Islet of Langerhans (tissue), 1 donor: ENCODE measurements around the gene PGM3.
"Not testable (repeated sequence)": the region's sequence is repeated elsewhere in the genome, so short reads cannot be mapped to it uniquely, and the experiment has no call there.

ENCODE experiments used
- FAIRE-seq: peaks from one replicate; lab custom pipeline; 2011; peaks lifted over from hg19 to GRCh38; lab: Jason Lieb, UNC

The PGM3 gene

DNA sequence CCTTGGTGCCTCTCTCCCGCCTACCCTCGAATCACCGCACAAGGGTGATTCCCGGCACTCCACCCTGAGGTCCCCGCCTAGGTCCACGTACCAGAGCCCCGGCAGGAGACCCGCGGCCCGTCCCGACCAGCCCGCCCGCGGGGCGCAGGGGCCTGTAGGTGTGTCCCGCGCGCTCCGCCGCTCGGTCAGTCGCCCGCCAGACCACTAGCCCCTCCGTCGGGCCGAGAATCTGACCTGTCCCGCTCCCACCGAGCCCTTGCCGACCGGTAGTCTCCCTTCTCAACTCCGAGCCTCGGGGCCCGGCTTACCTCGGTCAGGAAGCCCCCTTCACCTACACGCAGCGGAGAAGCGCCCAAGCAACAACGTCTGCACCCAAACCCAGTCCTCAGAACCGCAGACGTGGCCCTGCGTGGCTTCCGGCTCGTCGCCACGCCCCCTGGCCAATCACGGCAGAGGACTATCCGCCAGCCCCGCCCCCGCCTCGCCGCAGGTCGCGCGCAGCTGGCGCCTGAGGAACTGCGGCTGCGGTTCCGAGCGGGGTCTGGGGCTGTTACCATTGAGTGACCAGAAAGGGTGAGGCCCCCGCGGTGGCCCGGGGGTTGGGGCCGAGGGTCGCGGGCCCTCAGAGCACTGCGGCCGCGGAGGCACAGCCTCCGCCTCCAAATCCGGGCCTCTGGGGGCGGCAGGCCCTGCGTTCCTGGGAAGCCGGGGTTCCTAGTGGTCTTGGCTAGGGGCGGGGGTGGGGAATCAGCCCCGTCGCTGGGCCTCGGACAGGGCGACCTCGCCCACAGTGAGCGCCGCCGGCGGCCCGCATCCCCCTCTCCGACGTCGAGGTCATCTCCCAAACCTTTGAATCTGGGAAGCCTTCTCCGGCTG is at the start of gene PGM3, which contains the start of gene RWDD2A:
Gene PGM3 (minus strand): TSS at position 395 of the 876 bp plus-strand sequence. CDS start 2,253 bp downstream, outside the sequence.
Gene RWDD2A (plus strand): TSS at position 487 of the 876 bp plus-strand sequence. CDS start 1,095 bp downstream, outside the sequence.
- no peak for FAIRE-seq

- FAIRE-seq = no peak
Observed at GRCh38 chr6:83231146-83231545, 38.1 kb upstream of the PGM3 start.

- peak; percentile 21 for FAIRE-seq
Observed at GRCh38 chr6:83226517-83226916, 33.5 kb upstream of the PGM3 start.

DNA sequence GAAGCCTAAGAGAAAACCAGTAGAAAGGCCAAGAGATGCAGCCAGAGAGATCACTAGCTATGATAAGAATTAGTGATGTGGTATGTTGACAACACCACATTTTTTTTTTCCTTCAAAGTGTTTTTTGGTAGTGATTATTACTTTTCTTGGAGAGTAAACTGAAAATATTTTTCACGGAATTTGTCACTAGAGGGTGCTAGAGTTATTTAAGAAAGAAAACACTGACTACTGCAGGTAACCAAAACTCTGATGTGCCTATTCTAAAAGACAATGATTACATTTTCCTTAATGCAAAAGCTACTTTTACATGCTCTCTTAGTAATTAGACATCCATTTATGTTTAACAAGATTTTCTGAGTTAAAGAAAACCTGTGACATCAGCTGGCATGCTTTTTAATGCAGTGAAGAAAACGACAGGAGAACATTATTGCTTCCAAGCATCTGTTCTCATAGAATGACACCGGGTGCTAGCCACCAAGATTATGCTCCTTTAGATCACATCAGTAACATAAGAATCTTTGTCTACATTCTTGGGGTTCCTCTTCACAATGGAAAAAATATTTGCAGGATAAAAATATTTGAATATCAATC is 28.9 kb upstream of the PGM3 start:
- peak; percentile 97 for FAIRE-seq

- FAIRE-seq = no peak
Observed at GRCh38 chr6:83221276-83221675, 28.2 kb upstream of the PGM3 start.

DNA sequence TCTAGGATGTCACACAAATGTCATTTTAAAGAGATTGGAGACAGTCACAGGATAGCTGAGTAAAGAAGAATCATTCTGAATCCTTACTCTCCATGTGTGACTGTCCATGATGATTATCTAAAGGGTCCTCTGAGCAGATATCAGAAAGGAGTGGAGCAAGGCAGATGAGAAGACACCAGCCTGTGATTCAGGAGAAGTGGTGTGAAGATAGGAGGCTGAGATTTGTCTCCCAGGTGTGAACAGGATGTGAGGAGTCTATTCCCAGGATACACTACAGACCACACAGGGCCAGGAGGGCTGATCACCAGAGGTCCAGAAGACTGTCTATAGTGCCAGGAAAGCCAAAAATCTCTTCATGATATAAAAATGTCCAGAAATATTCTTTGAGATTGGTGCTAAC is 27.1 kb upstream of the PGM3 start:
- no peak for FAIRE-seq

- no peak for FAIRE-seq
Observed at GRCh38 chr6:83218646-83219045, 25.6 kb upstream of the PGM3 start.

- no peak for FAIRE-seq
Observed at GRCh38 chr6:83216806-83217205, 23.7 kb upstream of the PGM3 start.

DNA sequence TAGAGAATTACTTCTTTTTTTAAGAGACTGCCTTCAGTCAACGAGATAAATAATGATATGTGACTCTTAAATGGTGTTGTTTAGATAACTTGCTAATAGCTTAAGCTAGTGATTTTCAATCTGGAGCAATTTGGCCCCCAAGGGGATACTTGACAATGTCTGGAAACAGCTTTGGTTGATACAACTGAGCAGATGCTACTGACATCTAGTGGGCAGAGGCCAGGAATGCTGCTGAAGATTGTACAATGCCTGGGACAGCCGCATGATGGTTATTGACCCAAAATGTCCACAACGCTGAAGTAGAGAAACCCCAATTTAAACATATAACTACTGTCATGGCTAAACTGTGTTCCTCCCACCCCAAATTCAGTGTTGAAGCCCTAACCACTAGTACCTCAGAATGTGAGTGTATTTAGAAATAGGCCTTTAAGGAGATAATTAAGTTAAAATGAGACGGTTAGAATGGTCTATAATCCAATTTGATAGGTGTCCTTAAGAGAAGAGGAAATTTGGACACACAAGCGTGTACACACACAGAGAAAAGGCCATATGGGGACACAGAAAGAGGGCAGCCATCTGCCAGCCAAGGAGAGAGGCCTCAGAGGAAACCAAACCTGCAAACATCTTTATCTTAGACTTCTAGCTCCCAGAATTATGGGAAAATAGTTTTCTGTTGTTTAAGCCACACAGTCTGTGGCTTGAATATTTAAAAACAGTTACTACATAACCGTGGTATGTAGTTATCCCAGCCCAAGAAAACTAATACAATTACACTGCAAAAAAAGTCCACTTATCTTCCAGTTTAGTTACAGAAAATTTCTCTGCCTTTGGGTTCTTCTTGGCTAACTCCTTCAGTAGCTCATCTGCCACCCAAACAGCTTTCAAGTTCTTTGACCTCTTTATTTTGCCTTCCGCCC is 22.3 kb upstream of the PGM3 start:
- FAIRE-seq = peak; percentile 72

DNA sequence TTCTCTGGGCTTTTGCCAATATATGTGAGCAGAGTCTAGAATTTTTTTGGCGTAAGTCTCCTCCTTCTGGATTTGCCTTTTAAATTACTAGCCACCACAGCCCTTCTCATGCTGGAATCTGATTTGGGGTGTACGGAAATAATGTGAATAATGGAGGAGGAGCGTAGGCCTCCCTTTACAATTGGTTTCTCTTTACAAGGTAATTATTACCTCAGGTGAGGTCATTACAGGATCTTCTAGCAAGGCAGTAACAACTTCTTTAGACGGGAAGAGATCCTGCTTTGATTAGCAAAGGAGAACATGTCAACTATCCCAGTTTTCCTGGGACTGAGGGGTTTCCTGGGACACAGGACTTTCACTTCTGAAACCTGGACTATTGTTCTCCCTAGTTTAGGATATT is 9.0 kb upstream of the PGM3 start:
- no peak for FAIRE-seq

- FAIRE-seq = no peak
Observed at GRCh38 chr6:83199863-83200225, 6.8 kb upstream of the PGM3 start.

DNA sequence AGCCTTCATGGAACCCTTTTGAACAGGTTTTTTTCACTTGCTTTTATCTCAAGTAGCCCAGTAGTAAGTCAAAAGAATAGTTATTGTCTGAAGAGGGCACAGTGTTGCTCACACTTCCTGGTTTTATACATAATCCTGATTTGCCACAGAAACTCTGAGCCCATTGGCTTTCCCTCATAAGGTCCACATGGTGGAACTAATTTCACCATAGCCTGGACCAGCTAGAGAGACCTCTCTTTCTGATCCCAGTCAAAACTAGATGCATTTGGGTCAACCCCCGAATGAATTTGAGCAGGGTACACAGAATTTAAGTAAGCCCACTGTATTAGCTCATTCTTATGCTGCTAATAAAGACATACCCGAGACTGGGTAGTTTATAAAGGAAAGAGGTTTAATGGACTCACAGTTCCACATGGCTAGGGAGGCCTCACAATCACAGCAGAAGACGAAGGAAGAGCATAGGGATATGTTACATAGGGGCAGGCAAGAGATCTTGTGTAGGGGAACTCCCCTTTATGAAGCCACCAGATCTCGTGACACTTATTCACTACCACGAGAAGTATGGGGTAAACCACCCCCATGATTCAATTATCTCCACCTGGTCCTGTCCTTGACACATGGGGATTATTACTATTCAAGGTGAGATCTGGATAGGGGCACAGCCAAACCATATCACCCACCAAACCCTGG is 6.3 kb upstream of the PGM3 start:
- no peak for FAIRE-seq

GRCh38 chr6:83198486-83199172 is 5.6 kb upstream of the PGM3 start:
- no peak for FAIRE-seq

DNA sequence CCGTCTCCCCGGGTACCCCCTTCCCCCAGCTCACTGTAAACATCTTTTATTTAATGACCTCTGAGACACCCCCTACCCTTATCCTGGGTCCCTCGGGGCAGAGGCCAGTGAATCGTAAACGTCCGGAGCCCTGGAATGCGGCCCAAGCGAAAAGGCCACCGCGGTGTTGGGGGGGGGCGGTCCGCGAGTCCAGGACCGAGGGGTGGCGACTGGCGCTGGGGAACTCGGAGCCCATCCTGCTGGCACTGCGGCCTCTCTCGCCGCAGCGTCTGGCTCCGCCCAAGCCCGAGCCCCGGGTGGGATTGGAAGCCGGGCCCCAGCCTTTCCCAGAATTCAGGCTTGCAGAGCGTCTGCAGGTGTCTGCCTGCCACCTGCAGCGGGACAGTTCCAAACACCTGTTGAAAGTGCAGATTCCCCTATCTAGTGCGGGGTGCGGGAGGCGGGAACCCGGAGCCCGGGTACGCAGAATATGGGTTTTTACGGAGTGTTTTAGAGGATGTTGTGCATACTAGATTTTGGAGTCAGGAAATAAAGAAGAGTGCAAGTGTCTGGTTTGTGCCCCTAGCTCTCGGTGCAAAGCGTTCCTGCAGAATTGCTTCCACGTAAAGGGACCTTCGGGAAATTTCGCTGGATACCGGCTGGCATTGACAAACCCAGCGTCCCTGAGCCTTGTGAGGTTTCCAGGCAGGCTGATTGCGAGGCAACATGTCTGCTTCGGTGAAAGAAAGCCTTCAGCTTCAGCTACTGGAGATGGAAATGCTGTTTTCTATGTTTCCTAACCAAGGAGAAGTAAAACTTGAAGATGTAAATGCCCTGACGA is 892 bp upstream of the PGM3 start:
- FAIRE-seq = no peak

DNA sequence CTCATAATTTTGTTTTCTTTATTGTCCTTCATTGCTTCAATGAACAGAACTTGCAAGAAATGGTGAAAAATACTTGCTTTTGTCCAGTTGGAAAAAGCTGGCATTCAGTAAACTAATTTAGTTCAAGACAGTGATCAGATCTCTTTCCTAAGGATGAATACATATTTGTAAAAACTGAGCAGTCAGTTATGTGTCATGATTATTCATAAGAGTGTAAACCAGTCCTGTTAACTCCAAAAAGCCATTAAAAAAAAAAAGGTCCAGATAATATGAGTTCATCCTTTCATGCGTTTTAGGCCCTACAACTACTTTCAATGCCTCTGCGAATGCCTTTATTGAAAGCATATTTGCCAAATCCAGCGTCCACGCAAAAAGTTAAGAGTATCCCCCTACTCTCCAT is 609 bp downstream of the PGM3 start:
- FAIRE-seq = no peak

DNA sequence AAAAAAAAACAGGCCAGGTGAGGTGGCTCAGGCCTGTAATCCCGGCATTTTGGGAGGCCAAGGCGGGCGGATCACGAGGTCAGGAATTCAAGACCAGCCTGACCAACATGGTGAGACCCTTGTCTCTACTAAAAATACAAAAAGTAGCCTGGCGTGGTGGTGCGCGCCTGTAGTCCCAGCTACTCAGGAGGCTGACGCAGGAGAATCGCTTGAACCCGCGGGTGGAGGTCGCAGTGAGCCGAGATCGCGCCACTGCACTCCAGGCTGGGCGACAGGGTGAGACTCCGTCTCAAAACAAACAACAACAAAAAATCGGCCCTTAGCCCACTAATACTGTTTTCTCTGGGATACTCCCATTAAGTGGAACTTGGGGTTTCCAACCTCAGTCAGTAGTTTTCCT is 1.1 kb downstream of the PGM3 start:
- FAIRE-seq = not testable (repeated sequence)

DNA sequence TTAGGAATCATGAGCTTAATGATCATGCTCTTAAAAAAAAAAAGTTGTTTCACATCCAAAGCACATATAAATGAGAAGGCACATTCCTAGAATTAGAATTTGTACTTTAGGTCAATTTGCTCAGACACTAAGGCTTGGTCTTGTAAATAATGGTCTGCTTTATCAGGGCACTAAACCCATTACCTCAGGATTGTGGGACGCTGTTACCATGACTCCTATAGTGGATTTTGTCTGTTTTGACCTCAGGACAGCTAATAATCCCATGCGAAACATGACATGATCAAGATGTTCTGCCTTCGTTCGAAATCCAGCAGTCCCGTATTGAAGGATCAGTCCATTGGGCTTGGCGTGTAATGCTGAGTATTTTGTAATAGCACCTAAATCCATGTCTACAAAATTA is 2.4 kb downstream of the PGM3 start:
- FAIRE-seq = no peak

DNA sequence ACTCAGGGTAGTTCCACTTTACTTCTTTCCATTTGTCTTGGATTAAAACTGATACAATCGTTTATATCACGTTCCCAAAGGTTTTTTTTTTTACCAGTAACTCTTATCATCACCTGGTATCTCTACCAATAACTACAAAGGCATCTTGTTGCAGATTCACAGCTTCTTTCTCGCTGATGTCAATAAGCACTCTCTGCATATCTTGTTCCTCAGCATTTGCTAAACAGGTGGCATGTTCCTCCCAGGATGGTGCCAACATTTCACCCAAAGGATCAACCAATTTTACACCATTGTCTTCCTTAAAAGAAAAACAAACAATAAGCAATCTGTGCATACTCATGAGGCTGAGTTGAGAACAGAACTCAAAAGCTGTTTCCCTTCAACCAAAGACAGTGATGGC is 4.6 kb downstream of the PGM3 start:
- no peak for FAIRE-seq

- FAIRE-seq = no peak
Observed at GRCh38 chr6:83185096-83185495, 8.0 kb downstream of the PGM3 start.

DNA sequence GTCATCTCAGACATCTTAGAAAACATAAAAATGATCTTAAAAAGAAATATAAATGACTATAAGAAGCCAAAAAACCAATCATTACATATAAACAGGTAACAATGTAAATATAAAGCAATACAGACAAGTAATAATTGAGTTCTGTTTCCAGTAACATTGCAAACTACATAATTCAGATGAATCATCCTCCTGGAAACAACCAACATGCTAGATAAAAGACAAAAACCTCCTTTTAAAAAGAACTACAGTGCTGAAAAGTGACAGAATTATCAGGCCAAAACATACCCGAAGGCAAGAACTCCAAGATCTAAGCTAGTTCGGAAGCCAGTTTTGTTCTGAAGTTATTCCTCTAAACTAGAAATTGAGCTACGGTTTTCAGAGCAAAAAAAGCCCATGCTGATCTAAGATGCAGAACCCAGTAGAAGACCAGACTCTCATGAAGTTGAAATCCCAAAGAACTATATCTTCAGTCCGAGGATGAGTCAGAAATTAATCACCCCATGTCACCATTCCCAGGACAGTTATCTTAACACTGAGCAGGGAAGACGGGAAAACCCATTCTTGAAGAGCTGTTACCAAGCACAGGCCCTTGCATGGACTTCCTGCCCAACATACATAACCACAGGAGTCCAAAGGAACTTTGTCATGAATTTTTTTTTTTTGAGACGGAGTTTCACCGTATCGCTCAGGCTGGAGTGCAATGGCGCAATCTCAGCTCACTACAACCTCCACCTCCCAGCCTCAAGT is 9.8 kb downstream of the PGM3 start:
- FAIRE-seq = no peak
